GM12864 (cell line): ENCODE results near the gene TRIO.

Experiments
- DNase-seq: peaks from one replicate; pipeline ENCODE4 v3.0.0-alpha.2; 2011; ENCODE audit warnings: low read depth
- H3K4me3 ChIP-seq: 2 replicates; pipeline ENCODE4 v1.5.1; 2011; ENCODE audit warnings: mild to moderate bottlenecking, low read depth, low read length, control low read depth
- CTCF ChIP-seq: IDR thresholded peaks from 2 replicates; pipeline ENCODE4 v1.5.1; 2011; ENCODE audit warnings: low read depth, mild to moderate bottlenecking, moderate library complexity, low read length, control low read depth, inconsistent platforms; ENCODE audit errors: missing control alignments

Gene TRIO

GRCh38 chr5:14506661-14507060 is 363.5 kb downstream of the TRIO start:
- H3K4me3 ChIP-seq, result no peak overlapping the region
- no peak for TF ChIP-seq CTCF
- DNase-seq, result no peak

GRCh38 chr5:14507156-14507941 is 364.2 kb downstream of the TRIO start:
- DNase-seq, result no peak
- H3K4me3 ChIP-seq, result no peak overlapping the region
- no peak for TF ChIP-seq CTCF

- TF ChIP-seq CTCF, result no peak
- no peak for DNase-seq
- H3K4me3 ChIP-seq, result no peak overlapping the region
These were observed 364.9 kb downstream of the TRIO start for GRCh38 chr5:14508046-14508445.

- no peak for TF ChIP-seq CTCF
These were observed 366.4 kb downstream of the TRIO start for GRCh38 chr5:14509556-14509955.

GRCh38 chr5:14510156-14510734 is 367.1 kb downstream of the TRIO start:
- TF ChIP-seq CTCF, result no peak
- no peak for DNase-seq
- no peak overlapping the region for H3K4me3 ChIP-seq

More at GRCh38 chr5:14509556-14509955, 366.4 kb downstream of the TRIO start:
- no peak overlapping the region for H3K4me3 ChIP-seq
- DNase-seq, result no peak

- no peak for TF ChIP-seq CTCF
- DNase-seq, result no peak
- H3K4me3 ChIP-seq, result no peak overlapping the region
These were observed 367.7 kb downstream of the TRIO start for GRCh38 chr5:14510880-14511279.

- TF ChIP-seq CTCF, result no peak
- no peak for DNase-seq
- H3K4me3 ChIP-seq, result no peak overlapping the region
These were observed 369.4 kb downstream of the TRIO start for GRCh38 chr5:14512574-14512973.
